ENCODE measurements around the gene BOC.

DNA sequence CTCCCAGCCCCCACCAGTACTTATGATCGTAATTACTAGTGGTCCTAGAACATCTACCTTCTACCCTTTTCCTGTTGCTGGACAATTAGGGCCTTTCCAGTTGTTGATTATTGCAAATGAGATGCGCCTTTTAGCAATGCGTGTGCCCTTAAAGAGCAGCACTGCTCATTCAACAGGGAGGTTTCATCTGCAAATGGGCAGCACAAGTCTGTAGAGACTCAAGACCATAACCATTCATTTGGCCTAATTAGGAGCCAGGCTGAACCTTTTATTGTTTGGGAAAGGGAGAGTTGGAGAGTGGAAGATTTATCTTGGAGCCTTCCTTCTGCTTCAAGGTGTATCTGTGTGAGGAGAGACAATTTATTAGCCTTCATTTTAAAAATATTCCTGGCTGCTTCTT, 42.3 kb downstream of the BOC start:
- TF ChIP-seq, protein P1, sequence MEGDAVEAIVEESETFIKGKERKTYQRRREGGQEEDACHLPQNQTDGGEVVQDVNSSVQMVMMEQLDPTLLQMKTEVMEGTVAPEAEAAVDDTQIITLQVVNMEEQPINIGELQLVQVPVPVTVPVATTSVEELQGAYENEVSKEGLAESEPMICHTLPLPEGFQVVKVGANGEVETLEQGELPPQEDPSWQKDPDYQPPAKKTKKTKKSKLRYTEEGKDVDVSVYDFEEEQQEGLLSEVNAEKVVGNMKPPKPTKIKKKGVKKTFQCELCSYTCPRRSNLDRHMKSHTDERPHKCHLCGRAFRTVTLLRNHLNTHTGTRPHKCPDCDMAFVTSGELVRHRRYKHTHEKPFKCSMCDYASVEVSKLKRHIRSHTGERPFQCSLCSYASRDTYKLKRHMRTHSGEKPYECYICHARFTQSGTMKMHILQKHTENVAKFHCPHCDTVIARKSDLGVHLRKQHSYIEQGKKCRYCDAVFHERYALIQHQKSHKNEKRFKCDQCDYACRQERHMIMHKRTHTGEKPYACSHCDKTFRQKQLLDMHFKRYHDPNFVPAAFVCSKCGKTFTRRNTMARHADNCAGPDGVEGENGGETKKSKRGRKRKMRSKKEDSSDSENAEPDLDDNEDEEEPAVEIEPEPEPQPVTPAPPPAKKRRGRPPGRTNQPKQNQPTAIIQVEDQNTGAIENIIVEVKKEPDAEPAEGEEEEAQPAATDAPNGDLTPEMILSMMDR (conservative IDR thresholded peaks at IDR 0.05; ENCODE audit: low read length) = no peak
- TF ChIP-seq EZH2phosphoT487 (IDR thresholded peaks at IDR 0.05; ENCODE audit: borderline replicate concordance, low read depth, low read length) = no peak

Measured in OCI-LY7 (cell line).